CD4-positive, alpha-beta T cell treated with Interleukin-10 for 1 hour (primary cell): ENCODE measurements around the gene TEKTIP1.

ENCODE experiments used
- DNase-seq: peaks from one replicate; pipeline ENCODE4 v3.0.0-alpha.2; 2020

TEKTIP1 gene

DNA sequence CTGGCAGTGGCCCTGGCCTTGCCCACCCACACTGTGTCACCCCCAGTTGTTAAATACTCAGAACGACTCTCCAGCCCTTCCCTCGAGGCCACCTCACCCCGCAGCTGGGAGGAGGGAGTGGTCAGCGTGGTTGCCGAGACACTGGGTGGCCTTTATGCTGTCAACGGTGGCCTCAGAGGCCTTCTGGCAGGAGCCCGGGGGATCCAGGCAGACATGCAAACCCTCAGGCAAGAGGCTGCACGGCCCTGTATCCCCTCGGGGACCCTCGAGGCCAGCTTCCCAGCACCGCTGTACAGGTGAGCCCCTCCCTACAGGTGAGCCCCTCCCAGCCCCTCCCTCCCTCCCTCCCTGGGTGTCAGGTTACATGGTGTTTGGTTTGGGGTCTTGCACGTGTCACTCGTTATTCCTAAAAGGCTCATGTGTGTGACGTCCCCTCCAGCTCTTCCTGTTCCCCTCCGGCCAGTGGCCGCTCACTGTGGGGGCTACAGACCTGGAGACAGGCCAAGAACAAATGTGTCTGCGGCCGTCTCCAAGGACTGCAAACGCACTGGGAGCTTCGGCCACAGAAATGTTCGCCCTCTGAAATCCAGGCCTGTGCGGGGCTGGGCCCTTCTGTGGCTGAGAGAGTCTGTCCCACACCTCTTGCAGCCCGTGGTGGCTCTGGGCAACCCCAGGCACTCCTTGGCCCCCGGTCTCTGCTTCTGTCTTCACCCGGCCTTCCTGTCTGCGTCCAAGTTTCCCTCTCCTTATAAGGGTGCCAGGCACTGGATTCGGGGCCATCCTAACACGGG lies at the start of gene TEKTIP1:
TEKTIP1 (plus strand) TSS at position 210 of the 791 bp plus-strand sequence; CDS start at position 214, 4 bp downstream.
- DNase-seq, result no peak

DNA sequence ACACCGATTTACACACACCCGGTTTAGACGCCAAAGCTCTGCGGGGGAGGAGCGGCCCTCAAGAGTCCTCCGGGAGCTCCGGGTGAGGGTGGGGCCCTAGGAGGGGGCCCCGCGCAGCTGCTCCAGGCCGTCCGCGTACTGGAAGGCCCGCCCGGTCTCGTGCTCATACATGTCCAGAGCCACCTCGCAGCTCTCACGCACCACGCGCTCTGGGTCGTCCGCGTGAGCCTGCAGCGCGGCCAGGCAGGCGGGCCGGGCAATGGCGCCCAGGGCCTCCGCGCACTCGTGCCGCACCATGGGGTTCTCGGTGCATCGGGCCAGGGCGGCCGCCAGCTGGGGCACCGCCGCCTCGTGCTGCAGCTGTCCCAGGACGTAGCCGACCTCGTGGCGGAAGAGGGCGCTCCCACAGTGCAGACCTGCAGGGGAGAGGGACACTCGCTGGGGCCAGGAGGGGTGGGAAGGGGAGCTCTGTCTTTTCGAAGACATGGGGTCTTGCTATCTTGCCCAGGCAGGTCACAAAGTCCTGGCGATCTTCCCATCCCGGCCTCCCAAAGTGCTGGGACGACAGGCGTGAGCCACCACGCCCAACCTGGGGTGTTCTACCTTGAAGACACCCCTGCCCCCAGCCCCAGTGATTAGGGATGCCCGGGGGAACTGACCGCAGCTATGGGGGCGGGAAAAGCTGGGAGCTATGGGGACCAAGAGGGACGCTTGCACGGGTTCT lies 47.4 kb upstream of the TEKTIP1 start:
- DNase-seq, result no peak

DNA sequence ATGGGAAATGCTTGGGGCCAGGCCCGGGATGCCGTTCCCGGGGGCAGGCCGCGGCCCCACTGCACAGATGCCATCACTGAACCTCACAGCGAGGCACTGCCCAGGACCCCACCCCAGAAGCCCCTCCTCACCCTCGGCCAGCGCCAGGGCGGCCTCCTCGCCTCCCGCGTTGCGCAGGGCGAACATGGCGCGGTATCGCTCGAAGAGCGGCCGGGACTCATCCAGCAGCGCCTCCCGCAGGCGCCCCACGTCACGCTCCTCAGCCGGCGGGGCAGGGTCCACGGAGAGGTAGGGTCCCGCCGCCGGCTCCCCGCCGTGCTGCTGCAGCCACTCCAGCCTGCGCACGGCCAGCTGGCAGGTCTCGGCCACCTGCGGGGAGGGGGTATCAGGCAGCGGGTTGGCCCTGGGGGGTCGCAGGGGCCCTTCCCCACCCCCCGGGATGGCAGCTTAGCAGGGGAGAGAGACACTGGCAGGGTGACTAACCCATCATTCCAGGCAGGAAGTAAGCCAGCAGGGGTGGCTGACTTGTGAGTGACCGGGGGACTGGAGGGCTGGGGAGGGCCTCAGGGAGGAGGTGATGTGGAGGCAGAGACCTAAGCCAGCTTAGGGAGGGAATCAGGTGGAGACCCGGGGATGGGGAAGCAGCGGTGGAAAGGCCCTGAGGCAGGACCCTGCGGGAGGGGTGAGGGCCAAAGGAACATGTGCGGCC lies 46.7 kb upstream of the TEKTIP1 start:
- DNase-seq, result no peak

DNA sequence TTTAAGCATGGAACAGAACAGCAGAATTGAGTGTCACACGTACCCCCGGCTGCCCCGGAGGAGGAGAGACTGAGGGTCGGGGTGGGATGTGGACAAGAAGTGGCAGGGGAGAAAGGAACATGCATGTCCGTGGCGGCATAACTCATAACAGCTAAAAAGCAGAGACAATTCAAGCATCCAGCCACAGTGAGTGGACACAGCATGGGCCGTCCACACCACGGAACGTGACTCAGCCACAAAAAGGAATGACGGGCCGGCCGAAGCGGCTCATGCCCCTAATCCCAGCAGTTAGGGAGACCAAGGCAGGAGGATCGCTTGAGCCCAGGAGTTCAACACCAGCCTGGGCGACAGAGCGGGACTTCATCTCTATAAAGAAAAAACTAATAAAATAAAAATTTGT lies 46.1 kb upstream of the TEKTIP1 start:
- DNase-seq, result no peak

DNA sequence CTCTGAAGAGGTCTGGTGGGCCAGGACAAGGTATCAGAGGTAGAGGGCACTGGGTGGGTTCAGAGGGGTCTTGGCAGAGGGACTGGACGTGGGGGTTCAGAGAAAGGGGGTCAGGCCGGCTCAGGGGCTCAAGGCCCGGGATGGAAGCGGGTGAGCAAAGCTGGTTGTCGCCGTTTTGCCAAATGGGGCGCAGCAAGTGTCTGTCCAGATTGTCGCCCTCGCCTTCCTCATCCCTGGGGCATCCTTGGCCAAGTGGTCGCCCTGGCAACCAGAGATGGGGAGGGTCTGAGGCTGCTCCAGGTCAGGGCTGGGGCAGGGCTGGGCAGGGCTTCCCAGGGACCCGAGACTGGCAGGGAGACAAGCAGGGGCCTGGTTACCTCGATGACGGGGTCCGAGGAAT lies 45.3 kb upstream of the TEKTIP1 start:
- DNase-seq, result no peak

DNA sequence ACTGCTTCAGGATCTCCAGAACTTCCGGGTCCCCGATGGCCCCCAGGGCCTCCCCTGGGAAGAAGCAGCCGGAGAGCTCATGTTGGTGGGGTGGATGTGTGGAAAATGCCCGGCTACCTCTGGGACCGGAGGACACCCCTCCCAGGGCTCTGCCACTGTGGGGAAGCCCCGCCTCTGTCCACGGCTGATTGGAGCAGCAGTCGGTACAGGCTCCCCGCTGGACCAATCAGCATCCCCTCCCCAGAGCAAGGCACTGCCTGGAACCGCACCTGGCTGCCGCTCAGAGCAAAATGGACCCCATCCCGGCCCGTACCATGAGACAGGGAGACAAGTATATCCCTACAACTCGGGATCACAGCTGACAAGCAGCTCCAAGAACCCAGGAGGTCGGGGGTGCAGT lies 44.9 kb upstream of the TEKTIP1 start:
- DNase-seq, result peak; percentile 39

DNA sequence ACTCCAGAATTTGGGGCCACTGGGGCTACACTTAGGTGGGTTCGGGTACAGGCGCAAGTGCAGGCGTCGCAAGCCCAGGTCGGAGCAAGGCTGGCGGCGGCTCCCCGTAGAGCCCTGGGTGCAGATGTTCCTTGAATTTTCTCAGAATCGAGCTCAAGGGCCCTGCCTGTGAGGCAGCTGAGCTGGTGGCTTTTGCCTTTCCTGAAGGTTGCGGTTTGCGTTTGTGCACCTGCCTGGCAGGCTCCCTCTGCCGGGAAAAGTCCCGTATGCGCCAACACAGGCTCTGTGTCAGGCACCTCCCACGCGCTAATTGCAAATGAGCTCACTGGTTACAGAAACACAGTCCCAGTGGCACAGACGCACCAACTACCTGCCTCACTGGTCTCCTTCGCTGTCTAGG lies 44.4 kb upstream of the TEKTIP1 start:
- peak; percentile 64 for DNase-seq

DNA sequence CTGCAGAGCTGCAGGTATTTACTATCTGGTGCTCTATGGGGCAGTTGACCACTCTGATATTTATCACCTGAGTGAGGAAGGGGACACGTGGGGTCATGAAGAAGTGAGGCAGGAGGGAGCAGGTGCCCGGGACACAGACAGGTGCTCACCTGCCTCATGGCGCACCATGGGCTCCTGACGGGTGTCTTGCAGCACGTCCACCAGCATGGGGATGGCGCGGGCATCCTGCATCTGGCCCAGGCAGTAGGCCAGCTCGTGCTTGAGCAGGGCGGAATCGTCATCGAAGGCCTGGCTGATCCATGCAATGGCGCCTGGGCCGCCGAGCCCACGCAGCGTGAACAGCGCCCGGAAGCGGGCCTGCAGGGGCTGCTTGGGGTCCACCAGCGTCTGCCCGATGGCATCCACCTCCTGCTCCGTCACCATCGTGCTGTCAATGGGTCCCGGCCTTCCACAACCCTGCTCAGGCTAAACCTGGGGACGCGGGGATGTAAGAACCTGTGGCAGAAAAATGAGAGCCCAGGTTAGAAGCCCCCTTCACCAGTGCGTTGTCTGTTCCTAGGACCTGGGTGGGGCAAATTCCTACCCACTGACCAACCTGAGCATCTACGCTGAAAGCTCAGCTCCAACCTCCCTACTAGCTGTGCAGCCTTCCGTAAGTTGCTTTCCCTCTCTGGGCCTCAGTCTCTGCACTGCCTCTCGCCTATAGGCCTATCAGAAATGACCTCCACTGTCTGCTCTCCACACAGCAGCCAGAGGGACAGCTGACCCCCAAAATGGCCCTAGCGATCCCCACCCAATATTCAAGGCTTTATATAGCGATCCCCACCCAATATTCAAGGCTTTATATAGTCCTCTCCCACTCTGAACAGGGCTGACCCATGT lies 42.3 kb upstream of the TEKTIP1 start:
- DNase-seq, result no peak

DNA sequence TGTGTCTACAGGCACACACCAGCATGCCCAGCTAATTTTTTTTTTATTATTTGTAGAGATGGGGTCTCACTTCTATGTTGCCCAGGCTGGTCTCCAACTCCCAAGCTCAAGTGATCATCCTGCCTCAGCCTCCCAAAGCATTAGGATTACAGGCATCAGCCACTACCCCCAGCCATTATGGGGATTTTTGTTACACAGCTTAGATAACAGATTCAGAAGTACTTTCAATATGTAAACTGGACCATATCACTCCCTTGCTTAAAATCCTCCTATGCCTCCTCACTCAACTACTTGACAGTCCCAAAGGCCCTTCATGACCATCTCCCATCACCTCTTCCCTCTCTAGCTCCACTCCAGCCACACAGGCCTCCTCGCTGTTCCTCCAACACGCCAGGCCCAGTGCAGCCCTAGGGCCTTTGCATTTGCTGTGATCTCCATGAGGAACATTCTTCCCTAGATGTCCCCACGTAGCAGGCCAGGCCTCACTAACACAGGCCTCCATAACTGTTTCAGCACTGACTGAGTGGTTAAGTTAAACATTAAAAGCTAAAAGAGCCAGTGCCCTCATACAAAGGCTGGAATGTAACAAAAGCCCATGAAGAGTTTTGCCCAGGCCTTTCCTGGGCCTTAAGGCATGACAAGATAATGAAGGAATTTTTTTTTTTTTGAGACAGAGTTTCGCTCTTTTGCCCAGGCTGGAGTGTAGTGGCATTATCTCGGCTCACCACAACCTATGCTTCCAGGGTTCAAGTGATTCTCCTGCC lies 41.0 kb upstream of the TEKTIP1 start:
- DNase-seq, result no peak

DNA sequence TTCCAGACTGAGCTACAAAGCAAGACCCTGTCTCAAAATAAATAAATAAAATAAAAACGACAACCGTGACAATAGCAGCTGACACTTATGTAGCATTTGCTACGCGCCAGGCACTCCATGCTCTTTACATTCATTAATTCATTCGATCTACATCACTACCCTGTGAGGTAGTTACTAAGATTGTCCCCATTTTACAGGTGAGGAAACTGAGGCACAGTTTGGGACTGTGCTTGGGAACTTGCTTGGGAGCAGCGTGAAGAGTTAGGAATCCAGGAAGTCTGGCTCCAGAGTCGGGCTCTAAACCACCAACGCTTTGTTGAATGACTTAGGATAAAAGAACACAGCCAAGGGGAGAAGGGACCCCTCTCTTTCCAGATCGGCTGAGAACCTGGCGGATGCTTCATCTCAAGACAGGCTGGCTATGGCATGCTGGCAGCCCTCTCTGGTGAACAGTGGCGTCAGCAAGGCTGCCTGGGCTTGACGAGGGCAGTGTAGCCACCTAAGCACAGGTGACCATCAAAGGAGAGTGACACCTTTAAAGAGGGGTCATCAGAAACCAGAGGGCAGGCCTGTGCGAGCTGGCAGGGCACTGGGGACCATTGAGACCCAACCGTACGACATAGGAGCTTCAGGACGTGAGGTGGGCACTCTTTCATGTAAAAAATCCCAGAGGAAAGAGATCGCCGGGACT lies 39.1 kb upstream of the TEKTIP1 start:
- DNase-seq, result no peak

DNA sequence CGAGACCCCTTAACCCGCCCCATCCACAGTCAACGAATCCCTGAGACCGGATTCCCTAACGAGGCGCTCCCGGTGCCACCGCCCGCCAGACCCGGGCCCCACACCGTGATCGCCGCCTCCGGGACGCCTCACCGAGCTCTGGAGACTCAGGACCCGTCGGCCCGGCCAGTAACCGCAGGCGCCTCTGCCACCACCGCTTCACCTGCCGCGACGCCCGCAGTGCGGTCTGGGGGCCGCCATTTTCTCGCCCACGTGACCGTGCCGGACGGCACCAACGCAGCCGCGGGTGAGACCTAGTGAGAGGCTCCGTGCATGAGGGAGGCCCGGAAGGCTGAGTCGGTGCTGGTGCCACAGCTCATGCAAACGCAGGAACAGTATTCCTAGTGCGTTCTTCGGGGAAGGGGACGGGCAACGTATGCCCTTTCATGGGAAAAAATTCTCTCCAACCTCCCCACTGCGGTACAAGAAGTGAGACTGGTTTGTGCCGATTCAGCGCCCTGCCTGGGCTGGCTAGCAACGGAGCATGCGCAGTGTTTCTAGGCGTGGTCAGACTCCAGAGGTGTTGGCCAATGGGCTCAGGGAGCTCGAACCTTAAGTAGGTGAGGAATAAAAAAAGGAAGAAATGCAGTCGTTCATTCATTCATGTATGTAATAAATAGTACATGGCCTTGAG lies 38.4 kb upstream of the TEKTIP1 start, which contains the start of gene DOHH:
DOHH (minus strand) TSS at position 246 of the 673 bp plus-strand sequence. CDS start 3,860 bp downstream, outside the sequence.
- DNase-seq, result peak; percentile 97

DNA sequence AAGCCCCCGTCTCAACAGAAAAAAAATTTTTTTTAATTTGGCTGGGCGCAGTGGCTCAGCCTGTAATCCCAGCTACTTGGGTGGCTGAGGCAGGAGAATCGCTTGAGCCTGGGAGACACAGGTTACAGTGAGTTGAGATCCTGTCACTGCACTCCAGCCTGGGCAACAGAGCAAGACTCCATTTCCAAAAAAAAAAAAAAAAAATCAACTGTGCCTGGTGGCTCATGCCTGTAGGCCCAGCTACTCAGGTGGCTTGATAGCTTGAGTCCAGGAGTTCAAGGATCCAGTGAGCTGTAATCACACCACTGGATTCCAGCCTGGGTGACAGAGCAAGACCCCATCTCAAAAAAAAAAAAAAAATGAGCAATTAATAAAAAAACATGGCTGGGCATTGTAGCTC lies 37.2 kb upstream of the TEKTIP1 start:
- DNase-seq, result no peak

DNA sequence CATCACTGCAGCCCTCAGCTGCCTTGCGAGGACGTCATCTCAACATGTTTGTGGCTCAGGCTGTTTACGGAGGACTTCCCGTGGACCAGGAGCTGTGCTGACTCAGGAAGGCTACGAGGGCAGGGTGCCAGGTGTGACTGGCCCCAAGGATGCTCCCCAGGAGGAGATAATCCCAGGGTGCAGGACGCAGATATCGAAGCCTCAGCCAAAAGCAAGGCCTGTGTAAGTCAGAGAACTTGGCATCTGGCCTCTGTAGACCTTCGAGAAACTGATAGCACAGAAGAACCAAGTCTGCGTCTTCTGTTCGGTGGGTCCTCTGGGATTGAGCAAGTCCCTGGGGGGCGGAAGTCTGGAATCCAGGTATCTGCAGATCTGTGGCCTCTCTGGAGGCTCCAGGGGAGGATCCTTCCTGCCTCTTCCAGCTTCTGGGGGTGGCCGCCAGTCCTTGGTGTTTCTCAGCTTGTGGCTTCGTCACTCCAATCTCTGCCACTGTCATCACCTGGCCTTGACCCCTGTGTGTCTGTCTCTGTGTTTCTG lies 35.9 kb upstream of the TEKTIP1 start:
- no peak for DNase-seq

DNA sequence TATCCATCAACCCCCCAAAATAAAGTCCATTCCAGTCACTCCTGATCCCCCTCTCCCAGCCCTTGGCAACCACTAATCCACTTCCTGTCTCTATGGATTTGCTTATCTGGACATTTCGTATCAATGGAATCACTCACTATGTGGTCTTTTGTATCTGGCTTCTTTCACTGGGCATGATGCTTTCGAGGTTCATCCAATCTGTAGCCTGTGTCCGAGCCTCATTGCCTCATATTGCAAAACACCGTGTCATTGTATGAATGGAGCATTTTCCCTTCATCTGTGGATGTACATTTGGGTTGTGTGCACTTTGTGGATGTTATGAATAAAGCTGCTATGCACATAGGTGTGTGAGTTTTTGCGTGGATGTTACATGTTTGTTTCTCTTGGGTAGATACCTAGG lies 34.2 kb upstream of the TEKTIP1 start:
- no peak for DNase-seq

DNA sequence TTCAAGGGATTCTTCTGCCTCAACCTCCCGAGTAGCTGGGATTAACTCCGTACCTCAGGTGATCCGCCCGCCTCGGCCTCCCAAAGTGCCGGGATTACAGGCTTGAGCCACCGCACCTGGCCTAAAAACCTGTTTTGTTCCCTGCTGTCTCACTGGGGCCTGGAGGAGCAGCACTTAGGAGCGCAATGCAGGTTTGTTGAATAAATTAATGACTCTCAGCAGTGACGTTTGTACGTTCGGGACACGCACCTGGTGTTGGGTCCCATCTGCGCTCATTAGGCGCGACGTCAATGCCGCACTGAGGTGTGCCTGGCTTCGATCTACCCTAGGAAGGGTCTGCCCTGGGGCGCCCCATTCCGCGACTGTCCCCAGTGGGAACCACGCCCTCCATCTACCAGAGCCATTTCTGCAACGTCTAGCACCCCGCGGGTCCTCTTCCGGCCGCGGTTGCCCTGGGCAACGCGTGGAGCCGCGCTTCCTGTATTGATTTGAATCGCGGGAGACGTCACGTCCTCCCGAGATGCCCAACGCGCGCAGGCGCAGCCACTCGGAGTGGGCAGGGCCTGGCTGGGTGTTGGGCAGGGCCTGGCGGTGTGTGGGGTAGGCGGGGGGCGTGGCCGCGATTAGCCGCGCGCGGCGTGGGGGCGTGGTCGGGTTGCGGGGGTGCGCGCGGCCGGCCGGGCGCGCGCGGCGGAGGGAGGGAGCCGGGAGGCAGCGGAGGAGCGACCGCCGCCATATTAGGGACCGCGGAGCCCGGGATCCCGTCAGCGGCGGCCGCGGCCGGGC lies 33.2 kb upstream of the TEKTIP1 start, which contains the start of gene FZR1:
FZR1 (plus strand) TSS at position 714 of the 786 bp plus-strand sequence. CDS start 16,679 bp downstream, outside the sequence.
- DNase-seq, result peak; percentile 100

DNA sequence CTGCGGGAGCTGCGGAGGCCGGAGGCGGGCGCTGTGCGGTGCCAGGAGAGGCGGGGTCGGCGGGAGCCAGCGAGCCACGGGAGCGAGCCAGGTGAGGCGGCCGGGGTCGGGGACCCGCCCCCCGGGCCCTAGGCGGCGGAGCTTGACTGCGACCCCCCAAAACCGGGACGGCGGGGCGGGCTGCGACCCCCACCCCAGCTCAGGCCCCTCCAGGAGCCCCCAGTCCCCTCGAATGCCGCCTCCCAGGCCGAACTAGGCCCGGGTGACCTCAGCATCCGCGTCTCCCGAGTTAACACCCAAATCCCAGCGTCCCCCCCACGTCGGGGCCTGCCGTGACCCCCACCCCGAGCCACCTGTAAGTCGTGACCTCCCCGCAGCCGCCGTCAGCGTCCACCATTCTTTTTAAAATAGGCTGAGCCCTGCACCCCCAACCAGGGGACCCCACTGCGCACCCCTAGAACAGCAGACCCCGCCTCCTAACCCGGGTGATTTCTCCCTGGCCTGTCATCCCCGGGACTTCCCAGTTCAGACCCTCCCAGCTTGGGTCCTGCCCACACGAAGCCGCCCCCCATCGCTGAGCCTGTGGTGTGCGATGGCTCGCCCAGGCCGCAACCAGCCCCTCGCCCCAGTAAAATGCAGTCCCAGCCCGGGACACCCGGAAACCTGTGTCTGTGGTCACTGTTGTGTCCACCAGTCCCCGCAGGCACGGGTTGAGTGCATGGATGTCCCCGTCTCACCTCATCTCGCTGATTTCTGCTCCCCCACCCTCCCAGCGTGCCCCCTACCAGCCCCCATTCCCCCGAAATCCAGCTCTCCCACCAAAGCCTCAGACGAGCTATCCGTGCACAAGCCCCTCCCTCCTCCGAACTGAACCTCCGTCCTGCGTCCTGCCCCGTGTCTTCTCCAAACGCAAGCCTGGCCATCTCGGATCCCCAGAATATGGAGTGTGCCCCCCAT lies 32.3 kb upstream of the TEKTIP1 start:
- peak; percentile 64 for DNase-seq

DNA sequence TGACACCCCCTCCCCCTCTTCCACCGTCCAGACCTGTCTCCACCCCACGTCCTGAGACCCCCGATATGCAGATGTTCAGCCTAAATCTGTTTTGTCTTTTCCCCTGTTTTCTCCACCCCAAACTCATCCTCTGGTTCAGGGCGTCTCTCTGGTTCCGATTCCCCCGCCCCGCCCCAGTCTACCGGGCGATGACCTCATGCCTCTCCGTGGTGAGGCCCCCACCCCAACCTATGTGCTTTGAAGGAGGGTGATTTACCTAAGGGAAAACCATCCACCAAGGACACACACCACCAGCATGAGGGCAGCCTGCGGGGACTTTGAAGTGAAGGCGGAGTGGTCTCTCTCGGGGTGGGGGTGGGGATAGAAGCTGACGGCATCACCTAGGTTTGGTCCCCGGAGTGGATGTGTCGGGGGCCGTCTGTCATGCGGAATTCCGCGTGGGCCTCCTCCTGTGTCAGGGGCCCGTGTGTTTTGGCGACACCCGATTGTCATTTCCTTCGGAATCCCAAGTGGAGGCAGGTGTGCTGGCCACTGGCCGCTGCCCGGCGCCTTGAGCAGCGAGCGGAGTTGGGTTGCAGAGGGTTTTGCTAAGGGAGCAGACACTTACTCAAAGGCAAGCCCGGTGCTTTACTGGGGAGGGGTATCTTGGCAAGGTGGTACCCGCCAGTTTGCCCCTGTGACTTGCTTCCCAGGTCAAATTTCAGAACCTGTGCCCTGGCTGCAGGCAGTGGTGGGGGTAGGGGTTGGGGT lies 31.4 kb upstream of the TEKTIP1 start:
- DNase-seq, result peak; percentile 57
